SJCRH30 (cell line): ENCODE data around the gene DHRSX. TPM values are rescaled to one million over a fixed set of nuclear protein-coding genes. Genes with fewer than 3 reads are reported as not detected.

Experiments used
- DNase-seq, 2 experiments: peaks; one replicate each; pipeline ENCODE4 v3.0.0-alpha.2; 2015 to 2020
- H3K27ac ChIP-seq: fragments of 250-450 bp; sonication (Bioruptor Pico); 2 replicates; pipeline ENCODE4 v1.5.1; 2020; ENCODE audit warnings: mild to moderate bottlenecking, moderate library complexity
- H3K27me3 ChIP-seq: fragments of 250-450 bp; sonication (Bioruptor Pico); 2 replicates; pipeline ENCODE4 v1.5.1; 2020; ENCODE audit warnings: mild to moderate bottlenecking, moderate library complexity
- H3K36me3 ChIP-seq: fragments of 250-450 bp; sonication (Bioruptor Pico); 2 replicates; pipeline ENCODE4 v1.5.1; 2020; ENCODE audit warnings: mild to moderate bottlenecking, moderate library complexity
- H3K4me1 ChIP-seq: fragments of 250-450 bp; sonication (Bioruptor Pico); 2 replicates; pipeline ENCODE4 v1.5.1; 2020; ENCODE audit warnings: mild to moderate bottlenecking, moderate library complexity
- H3K4me3 ChIP-seq: fragments of 250-450 bp; sonication (Bioruptor Pico); 2 replicates; pipeline ENCODE4 v1.5.1; 2020; ENCODE audit warnings: mild to moderate bottlenecking, moderate library complexity
- H3K9me3 ChIP-seq: fragments of 250-450 bp; sonication (Bioruptor Pico); replicated peaks from 2 replicates; pipeline ENCODE4 v1.5.1; 2020; ENCODE audit warnings: mild to moderate bottlenecking, moderate library complexity
- total RNA-seq: library from RNA; depleted of rRNA; stranded (reverse); fragments of >200 nt; shearing (Covaris generic); gene quantifications from 2 replicates; pipeline ENCODE4 v1.2.3, GENCODE V29; 2014

The DHRSX gene
- total RNA-seq, 1 experiment from 2014 or later = 12.0 TPM

GRCh38 chrX:2450681-2451080 is 50.1 kb downstream of the DHRSX start:
- Histone ChIP-seq H3K9me3 (no peaks in the 10 kb centered on the region), H3K4me1 (no peaks in the 10 kb centered on the region), H3K27me3 (no peaks in the 10 kb centered on the region), H3K36me3 (no peaks in the 10 kb centered on the region), H3K4me3 (no peak overlapping the region), H3K27ac (no peak overlapping the region)
- DNase-seq = no peak

GRCh38 chrX:2449135-2449886 is 51.5 kb downstream of the DHRSX start:
- no peak overlapping the region for H3K4me3 ChIP-seq
- H3K9me3 ChIP-seq = no peaks in the 10 kb centered on the region
- no peak for DNase-seq
- no peaks in the 10 kb centered on the region for H3K27me3 ChIP-seq
- no peaks in the 10 kb centered on the region for H3K4me1 ChIP-seq
- H3K27ac ChIP-seq = no peak overlapping the region
- no peaks in the 10 kb centered on the region for H3K36me3 ChIP-seq

- Histone ChIP-seq H3K27me3 (no peaks in the 10 kb centered on the region), H3K9me3 (no peaks in the 10 kb centered on the region), H3K27ac (no peak overlapping the region), H3K36me3 (no peaks in the 10 kb centered on the region), H3K4me1 (no peaks in the 10 kb centered on the region), H3K4me3 (no peak overlapping the region)
- no peak for DNase-seq
Observed at GRCh38 chrX:2447484-2447883, 53.3 kb downstream of the DHRSX start.

GRCh38 chrX:2446815-2447214 is 54.0 kb downstream of the DHRSX start:
- no peaks in the 10 kb centered on the region for H3K36me3 ChIP-seq
- no peak for DNase-seq
- H3K27ac ChIP-seq = no peak overlapping the region
- H3K4me1 ChIP-seq = no peaks in the 10 kb centered on the region
- H3K4me3 ChIP-seq = no peak overlapping the region
- H3K27me3 ChIP-seq = no peaks in the 10 kb centered on the region
- no peaks in the 10 kb centered on the region for H3K9me3 ChIP-seq

GRCh38 chrX:2445662-2446623 is 54.8 kb downstream of the DHRSX start:
- no peaks in the 10 kb centered on the region for H3K27me3 ChIP-seq
- no peaks in the 10 kb centered on the region for H3K4me1 ChIP-seq
- H3K36me3 ChIP-seq = no peaks in the 10 kb centered on the region
- peak in 1 of 2 experiments; percentile 11 for DNase-seq
- H3K27ac ChIP-seq = no peak overlapping the region
- no peak overlapping the region for H3K4me3 ChIP-seq
- no peaks in the 10 kb centered on the region for H3K9me3 ChIP-seq

GRCh38 chrX:2442694-2443093 is 58.1 kb downstream of the DHRSX start:
- H3K4me3 ChIP-seq = no peak overlapping the region
- no peaks in the 10 kb centered on the region for H3K36me3 ChIP-seq
- H3K27me3 ChIP-seq = no peaks in the 10 kb centered on the region
- no peak overlapping the region for H3K27ac ChIP-seq
- no peaks in the 10 kb centered on the region for H3K9me3 ChIP-seq
- H3K4me1 ChIP-seq = no peaks in the 10 kb centered on the region
- no peak for DNase-seq

GRCh38 chrX:2441466-2441865 is 59.3 kb downstream of the DHRSX start:
- no peaks in the 10 kb centered on the region for H3K27me3 ChIP-seq

GRCh38 chrX:2439613-2440012 is 61.2 kb downstream of the DHRSX start:
- no peaks in the 10 kb centered on the region for H3K4me1 ChIP-seq
- H3K4me3 ChIP-seq = no peak overlapping the region
- no peaks in the 10 kb centered on the region for H3K27me3 ChIP-seq
- no peak overlapping the region for H3K27ac ChIP-seq
- no peaks in the 10 kb centered on the region for H3K9me3 ChIP-seq
- no peaks in the 10 kb centered on the region for H3K36me3 ChIP-seq
- DNase-seq = no peak

More at GRCh38 chrX:2441466-2441865, 59.3 kb downstream of the DHRSX start:
- H3K4me1 ChIP-seq = no peaks in the 10 kb centered on the region
- no peak overlapping the region for H3K27ac ChIP-seq
- no peak overlapping the region for H3K4me3 ChIP-seq
- DNase-seq = no peak
- H3K36me3 ChIP-seq = no peaks in the 10 kb centered on the region
- no peaks in the 10 kb centered on the region for H3K9me3 ChIP-seq

- Histone ChIP-seq H3K4me1 (no peaks in the 10 kb centered on the region), H3K4me3 (no peak overlapping the region), H3K36me3 (no peaks in the 10 kb centered on the region), H3K9me3 (no peaks in the 10 kb centered on the region), H3K27me3 (no peaks in the 10 kb centered on the region), H3K27ac (no peak overlapping the region)
- no peak for DNase-seq
Observed at GRCh38 chrX:2435465-2435864, 65.3 kb downstream of the DHRSX start.

- Histone ChIP-seq H3K4me3 (no peak overlapping the region), H3K9me3 (no peaks in the 10 kb centered on the region), H3K36me3 (no peaks in the 10 kb centered on the region), H3K27me3 (no peaks in the 10 kb centered on the region), H3K27ac (no peak overlapping the region), H3K4me1 (no peaks in the 10 kb centered on the region)
- no peak for DNase-seq
Observed at GRCh38 chrX:2434270-2435163, 66.3 kb downstream of the DHRSX start.

- no peak overlapping the region for H3K27ac ChIP-seq
- H3K9me3 ChIP-seq = no peaks in the 10 kb centered on the region
- no peaks in the 10 kb centered on the region for H3K36me3 ChIP-seq
- no peak overlapping the region for H3K4me3 ChIP-seq
- DNase-seq = no peak
- H3K4me1 ChIP-seq = no peaks in the 10 kb centered on the region
- H3K27me3 ChIP-seq = no peaks in the 10 kb centered on the region
Observed at GRCh38 chrX:2432298-2432863, 68.4 kb downstream of the DHRSX start.

GRCh38 chrX:2430265-2430825 is 70.4 kb downstream of the DHRSX start:
- Histone ChIP-seq H3K9me3 (no peaks in the 10 kb centered on the region), H3K4me3 (no peak overlapping the region), H3K36me3 (no peaks in the 10 kb centered on the region), H3K27me3 (no peaks in the 10 kb centered on the region), H3K27ac (no peak overlapping the region), H3K4me1 (no peaks in the 10 kb centered on the region)
- DNase-seq = no peak

GRCh38 chrX:2427737-2428136 is 73.0 kb downstream of the DHRSX start:
- DNase-seq = no peak
- no peak overlapping the region for H3K4me3 ChIP-seq
- H3K27me3 ChIP-seq = no peaks in the 10 kb centered on the region
- H3K9me3 ChIP-seq = no peaks in the 10 kb centered on the region
- no peaks in the 10 kb centered on the region for H3K36me3 ChIP-seq
- H3K4me1 ChIP-seq = no peaks in the 10 kb centered on the region
- H3K27ac ChIP-seq = no peak overlapping the region

- Histone ChIP-seq H3K27me3 (no peaks in the 10 kb centered on the region), H3K27ac (no peak overlapping the region), H3K36me3 (no peaks in the 10 kb centered on the region), H3K4me3 (no peak overlapping the region), H3K9me3 (no peaks in the 10 kb centered on the region), H3K4me1 (no peaks in the 10 kb centered on the region)
- no peak for DNase-seq
Observed at GRCh38 chrX:2427147-2427546, 73.6 kb downstream of the DHRSX start.
